GM19463 (cell line): ENCODE measurements around the gene HTN1.
A peak's percentile ranks its signal among the peaks of the same experiment; 100 is the strongest.
"Not testable (repeated sequence)": the region's sequence is repeated elsewhere in the genome, so short reads cannot be mapped to it uniquely, and the experiment has no call there.

ENCODE experiments used
- ATAC-seq: cut with Tn5 transposase; IDR thresholded peaks from one replicate; pipeline ENCODE4 v1.9.1; 2021; ENCODE audit warnings: mild to moderate bottlenecking, moderate library complexity; ENCODE audit not compliant: unreplicated experiment

The HTN1 gene

DNA sequence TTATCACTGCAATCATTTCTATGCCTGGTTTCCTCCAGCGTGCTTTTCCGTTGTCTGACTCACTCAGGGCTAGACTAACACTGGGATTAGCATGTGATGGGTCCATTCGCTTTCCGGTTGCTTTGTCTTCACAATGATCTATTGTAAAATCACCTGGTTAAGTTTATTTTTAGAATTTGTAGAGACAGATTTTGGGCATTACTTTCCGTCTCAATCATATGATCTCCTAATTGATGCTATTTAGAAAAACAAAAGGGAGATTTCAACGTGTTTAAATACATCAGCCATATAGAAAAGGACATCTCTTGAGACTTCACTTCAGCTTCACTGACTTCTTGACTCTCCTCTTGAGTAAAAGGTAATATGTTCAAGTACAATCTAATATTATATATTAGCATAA lies at the start of gene HTN1:
HTN1 (plus strand) TSS at position 301 of the 400 bp plus-strand sequence. CDS start 2,639 bp downstream, outside the sequence.
- not testable (repeated sequence) for ATAC-seq

DNA sequence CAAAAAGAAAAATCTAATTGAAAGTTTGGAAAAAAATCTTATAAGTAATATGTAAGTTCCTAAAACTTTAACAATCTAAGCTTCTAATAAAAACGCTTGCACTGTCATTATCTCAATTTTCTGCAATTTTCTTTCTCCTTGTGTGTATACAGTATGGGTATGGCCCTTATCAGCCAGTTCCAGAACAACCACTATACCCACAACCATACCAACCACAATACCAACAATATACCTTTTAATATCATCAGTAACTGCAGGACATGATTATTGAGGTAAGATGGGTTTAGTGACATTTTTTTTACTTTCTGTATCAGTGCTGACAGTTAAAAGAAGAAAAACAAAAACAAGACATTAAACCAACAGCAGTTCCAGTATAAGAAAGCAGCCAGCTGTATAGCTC lies 49.5 kb upstream of the HTN1 start:
- ATAC-seq = no peak

DNA sequence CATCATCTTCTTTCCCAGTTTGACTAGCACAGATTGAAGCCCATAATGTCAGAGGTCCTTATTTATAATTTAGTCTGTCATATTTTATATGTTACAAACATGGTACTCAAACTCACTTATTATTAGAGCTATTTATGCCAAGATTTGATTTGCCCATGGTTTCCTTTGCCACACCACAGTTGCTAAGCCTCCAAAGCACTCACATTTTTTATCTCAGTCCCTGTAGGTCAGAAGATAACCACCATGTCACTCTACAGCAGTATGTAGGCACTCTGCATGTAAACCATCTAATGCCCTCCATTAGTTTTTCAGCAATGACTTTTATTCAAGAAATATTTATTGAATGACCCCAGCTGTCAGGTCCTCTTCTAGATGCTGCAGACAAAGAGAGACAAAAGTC lies 47.7 kb upstream of the HTN1 start:
- ATAC-seq = no peak

DNA sequence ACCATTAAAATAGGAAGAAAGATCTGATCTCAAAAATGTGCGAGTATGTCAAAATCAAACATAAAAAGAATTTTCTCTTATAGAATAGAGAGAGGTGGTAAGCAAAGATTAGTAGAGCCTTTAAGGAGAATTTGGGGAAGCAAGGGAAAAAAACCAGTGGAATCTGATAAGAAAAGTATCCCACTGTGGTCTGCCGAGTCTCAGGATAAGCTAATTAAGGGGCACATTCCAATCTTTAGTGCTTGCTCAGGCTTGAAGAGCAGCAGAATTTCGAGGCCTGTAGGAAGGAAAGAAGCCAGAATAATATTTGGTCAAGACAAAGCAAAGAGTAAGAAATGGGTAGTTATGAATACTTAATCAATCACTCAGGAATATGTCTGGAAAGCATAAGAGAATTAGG lies 41.5 kb upstream of the HTN1 start:
- ATAC-seq = no peak

DNA sequence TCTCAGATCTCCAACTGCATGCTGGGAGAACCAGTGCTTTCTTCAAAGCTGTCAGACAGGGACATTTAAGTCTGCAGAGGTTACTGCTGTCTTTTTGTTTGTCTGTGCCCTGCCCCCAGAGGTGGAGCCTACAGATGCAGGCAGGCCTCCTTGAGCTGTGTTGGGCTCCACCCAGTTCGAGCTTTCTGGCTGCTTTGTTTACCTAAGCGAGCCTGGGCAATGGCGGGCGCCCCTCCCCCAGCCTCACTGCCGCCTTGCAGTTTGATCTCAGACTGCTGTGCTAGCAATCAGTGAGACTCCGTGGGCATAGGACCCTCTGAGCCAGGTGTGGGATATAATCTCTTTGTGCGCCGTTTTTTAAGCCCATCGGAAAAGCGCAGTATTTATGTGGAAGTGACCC lies 31.2 kb upstream of the HTN1 start:
- ATAC-seq = not testable (repeated sequence)

DNA sequence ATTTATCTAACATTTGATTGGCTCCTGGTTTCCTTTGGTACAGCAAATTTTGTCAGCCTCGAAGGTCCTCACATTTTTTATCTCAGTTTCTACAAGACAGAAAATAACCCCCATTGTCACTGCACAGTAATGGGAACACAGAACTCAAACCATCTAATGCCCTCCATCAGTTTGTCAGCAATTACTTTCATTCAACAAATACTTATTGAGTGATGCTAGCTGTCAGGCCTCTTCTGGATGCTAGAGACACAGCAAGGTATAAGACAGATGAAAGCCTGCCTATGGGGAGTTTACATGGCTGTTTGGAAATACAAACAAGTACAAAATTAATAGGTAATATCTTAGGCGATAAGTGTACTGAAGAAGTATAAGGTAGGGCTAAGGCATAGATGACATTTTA lies 27.0 kb upstream of the HTN1 start:
- no peak for ATAC-seq

DNA sequence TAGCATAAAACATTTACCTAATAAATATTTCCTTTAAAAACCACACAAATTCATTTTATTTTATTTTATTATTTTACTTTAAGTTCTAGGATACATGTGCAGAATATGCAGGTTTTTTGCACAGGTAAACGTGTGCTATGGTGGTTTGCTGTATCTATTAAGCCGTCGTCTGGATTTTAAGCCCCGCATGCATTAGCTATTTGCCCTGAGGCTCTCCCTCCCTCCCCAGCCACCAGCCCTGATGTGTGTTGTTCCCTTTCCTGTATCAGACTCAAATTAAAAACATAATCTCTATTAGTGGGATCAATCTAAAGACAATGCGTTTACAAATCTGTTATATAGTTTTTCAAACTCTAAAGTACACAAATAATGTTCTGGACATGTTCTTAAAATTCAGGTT lies 23.2 kb upstream of the HTN1 start:
- ATAC-seq = no peak

DNA sequence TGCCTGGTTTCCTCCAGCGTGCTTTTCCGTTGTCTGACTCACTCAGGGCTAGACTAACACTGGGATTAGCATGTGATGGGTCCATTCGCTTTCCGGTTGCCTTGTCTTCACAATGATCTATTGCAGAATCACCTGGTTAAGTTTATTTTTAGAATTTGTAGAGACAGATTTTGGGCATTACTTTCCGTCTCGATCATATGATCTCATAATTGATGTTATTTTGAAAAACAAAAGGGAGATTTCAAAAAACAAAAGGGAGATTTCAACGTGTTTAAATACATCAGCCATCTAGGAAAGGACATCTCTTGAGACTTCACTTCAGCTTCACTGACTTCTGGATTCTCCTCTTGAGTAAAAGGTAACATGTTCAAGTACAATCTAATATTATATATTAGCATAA lies 22.1 kb upstream of the HTN1 start, which contains the start of gene HTN3:
HTN3 (plus strand) TSS at position 301 of the 400 bp plus-strand sequence. CDS start 2,282 bp downstream, outside the sequence.
- ATAC-seq = not testable (repeated sequence)

DNA sequence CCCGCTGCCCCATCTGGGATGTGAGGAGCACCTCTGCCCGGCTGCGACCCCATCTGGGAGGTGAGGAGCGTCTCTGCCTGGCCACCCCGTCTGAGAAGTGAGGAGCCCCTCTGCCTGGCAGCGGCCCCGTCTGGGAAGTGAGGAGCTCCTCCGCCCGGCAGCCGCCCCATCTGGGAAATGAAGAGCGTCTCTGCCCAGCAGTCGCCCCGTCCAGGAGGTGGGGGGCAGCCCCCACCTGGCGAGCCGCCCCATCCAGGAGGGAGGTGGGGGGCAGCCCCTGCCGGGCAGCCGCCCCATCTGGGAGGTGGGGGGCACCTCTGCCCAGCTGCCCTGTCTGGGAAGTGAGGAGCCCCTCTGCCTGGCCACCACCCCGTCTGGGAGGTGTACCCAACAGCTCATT lies 12.7 kb upstream of the HTN1 start:
- ATAC-seq = not testable (repeated sequence)

DNA sequence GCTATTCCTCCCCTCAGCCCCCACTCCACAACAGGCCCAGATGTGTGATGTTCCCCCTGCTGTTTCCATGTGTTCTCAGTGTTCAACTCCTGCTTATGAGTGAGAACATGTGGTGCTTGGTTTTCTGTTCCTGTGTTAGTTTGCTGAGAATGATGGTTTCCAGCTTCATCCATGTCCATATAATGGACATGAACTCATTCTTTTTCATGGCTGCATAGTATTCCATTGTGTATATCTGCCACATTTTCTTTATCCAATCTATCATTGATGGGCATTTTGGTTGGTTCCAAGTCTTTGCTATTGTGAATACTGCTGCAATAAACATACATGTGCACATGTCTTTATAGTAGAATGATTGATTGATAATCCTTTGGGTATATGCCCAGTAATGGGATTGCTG lies 10.3 kb upstream of the HTN1 start:
- not testable (repeated sequence) for ATAC-seq

DNA sequence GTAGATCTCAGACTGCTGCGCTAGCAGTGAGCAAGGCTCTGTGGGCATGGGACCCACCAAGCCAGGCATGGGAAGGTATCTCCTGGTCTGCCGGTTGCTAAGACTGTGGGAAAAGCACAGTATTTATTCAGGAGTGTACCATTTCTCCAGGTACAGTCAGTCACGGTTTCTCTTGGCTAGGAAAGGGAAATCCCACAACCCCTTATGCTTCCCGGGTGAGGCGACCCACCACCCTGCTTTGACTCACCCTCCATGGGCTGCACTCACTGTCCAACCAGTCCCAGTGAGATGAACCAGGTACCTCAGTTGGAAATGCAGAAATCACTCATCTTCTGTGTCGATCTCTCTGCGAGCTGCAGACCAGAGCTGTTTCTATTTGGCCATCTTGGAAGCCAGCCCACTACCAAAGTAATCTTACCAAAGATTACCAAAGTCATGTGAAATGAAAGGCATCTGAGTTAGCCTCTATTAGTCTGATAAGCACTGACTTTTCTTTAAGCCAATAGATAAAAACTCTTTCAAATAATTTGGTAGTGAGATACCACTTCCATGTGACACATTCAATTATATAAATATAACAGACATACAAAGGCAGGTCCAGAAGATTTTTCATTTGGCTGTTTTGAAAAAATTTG lies 8.5 kb upstream of the HTN1 start:
- no peak for ATAC-seq

DNA sequence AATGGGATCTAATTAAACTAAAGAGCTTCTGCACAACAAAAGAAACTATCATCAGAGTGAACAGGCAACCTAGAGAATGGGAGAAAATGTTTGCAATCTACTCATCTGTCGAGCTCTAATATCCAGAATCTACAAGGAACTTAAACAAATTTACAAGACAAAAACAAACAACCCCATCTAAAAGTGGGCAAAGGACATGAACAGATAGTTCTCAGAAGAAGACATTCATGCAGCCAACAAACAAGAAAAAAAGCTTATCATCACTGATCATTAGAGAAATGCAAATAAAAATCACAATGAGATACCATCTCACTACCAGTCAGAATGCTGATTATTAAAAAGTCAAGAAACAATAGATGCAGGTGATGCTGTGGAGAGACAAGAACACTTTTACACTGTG lies 6.3 kb downstream of the HTN1 start:
- ATAC-seq = not testable (repeated sequence)

DNA sequence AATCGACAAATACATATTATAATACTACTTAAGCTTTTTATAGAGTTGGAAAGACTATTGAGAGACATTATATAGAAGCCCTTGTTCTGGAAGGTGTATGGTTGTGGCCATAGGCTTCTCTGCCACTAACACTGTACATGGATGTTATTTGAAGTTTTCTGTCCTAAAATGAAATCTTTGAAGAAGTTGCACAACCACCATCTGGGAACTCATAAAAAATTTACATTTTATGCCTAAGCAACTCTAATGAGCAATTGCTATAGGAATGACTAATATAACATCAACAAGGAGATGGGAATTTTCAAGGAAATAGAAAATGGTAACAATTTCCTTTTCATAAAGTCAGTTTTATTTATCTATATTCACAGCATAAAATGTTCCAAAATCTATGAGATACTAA lies 7.4 kb downstream of the HTN1 start:
- ATAC-seq = no peak

DNA sequence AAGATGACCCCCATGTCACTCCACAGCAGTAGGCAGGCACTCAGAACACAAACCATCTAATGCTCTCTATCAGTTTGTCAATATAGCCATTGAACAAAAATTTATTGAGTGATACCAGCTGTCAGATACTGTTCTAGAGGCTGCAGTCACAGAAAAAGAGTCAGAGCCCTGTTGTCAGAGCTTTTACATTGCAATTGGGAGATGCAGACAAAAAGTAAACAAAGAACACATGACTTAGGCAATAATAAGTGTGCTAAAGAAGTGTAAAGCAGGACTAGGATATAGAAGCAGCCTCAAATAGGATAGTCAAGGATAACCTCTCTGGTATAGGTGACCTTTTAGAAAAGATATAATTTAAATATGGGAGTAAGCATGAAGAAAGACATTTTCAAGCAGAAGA lies 8.9 kb downstream of the HTN1 start:
- ATAC-seq = no peak

DNA sequence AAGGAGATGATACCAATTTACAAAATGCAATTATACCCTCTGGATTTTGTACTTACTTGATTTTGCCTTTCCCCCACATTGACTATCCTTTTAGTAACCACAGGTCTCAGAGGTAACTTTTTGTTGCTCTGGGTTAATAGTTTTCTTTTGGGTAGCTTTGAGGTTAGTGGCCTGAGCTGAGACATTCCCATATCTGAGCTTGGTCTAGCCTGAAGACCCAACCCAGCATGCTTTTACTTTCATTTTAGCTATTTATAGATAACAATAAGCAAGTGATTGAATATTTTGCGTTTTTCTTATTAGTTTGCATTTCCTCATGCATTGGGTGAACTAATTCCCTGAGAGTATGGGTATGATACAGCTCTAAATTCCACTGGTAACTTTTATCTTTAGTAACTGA lies 11.8 kb downstream of the HTN1 start:
- ATAC-seq = peak; percentile 91

DNA sequence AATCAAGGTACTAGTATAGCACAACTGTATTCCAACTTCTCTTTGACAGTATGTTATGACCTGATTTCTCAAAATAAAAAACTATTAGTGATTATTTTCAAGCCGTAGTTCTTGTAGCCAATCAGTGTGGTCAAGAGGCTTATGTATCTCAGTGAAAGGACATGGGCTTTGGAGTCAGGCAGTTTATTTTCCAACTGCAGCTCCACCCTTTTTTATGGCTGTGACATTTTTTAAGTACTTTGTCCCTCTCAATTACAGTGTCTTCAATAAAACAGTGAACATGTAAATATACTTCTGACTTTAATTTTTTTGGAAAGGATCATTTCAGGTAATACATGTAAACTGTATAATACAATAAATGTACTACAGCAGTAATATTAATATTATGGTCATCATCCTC lies 30.0 kb downstream of the HTN1 start:
- no peak for ATAC-seq

DNA sequence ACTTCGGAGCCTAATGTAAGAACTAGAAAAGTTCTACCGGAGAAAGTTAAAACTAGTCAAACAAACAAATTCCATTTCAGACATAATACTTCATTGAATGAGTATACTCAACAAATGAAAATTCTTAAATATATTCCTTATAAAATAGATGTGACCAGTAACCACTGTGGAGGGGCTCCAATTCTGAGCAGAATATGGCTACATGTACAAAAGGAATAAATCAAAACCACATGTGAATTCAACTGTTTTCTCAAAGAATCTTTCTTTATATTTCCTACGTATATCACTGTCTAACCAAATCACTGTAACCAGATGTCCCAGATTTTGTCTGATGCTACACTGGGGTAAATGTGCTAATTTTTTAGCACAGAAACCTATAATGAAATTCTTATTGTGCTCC lies 49.0 kb downstream of the HTN1 start:
- no peak for ATAC-seq
